PFSK-1 (cell line): ENCODE results near the gene RRP1. TPM values are rescaled to one million over a fixed set of nuclear protein-coding genes. Genes with fewer than 3 reads are reported as not detected.

Experiments
- FOXP2 ChIP-seq: optimal IDR thresholded peaks from 2 replicates; pipeline ENCODE3; 2011; ENCODE audit warnings: borderline replicate concordance, control low read depth, inconsistent platforms; ENCODE audit not compliant: insufficient read depth; ENCODE audit errors: extremely low read length, extremely low read depth
- POLR2AphosphoS5 ChIP-seq: IDR thresholded peaks from 2 replicates; pipeline ENCODE4 v1.6.1; 2012; ENCODE audit warnings: low read depth, mild to moderate bottlenecking, control low read depth, low read length, moderate library complexity
- REST ChIP-seq, 2 experiments: IDR thresholded peaks; 2 replicates each; pipeline versions ENCODE4 v1.6.1 to v1.8.0; 2011 to 2012; ENCODE audit warnings: low read depth in 2 of 2, low read length in 2 of 2, control low read depth in 1 of 2, inconsistent platforms in 1 of 2, mild to moderate bottlenecking in 1 of 2, moderate library complexity in 1 of 2; ENCODE audit not compliant: insufficient read depth in 1 of 2
- SIN3A ChIP-seq: IDR thresholded peaks from 2 replicates; pipeline ENCODE4 v1.6.1; 2012; ENCODE audit warnings: mild to moderate bottlenecking, low read length, moderate library complexity, borderline replicate concordance; ENCODE audit not compliant: insufficient read depth
- TAF1 ChIP-seq: IDR thresholded peaks from 2 replicates; pipeline ENCODE4 v1.6.1; 2012; ENCODE audit warnings: low read length, control low read depth, borderline replicate concordance; ENCODE audit not compliant: insufficient read depth
- polyA plus RNA-seq: library from polyadenylated mRNA; unstranded; fragments of >200 nt; gene quantifications from one replicate; pipeline ENCODE4 v1.2.1, GENCODE V29; 2012; ENCODE audit warnings: low read depth, missing spikeins; ENCODE audit not compliant: insufficient read length

The RRP1 gene
- 131 TPM for polyA plus RNA-seq

- TF ChIP-seq SIN3A (0 out of 2 replicates have a peak, but pooled peaks have one; percentile 66), TAF1 (no peak), POLR2AphosphoS5 (peak; percentile 89), REST (IDR thresholded peaks at IDR 0.05; ENCODE audit: insufficient read depth in 1 of 2, low read depth in 2 of 2, low read length in 2 of 2) (0 out of 4 replicates have a peak, but pooled peaks have one; percentile 4 to 25), FOXP2 (no peak)
These were observed at the start of gene RRP1 for GRCh38 chr21:43789276-43790009. Gene RRP1, plus strand, starts transcription at chr21:43789577. Its CDS starts 53 bp downstream, at chr21:43789630.

- no peak for TF ChIP-seq REST (IDR thresholded peaks at IDR 0.05; ENCODE audit: insufficient read depth in 1 of 2, low read depth in 2 of 2, low read length in 2 of 2)
- TF ChIP-seq FOXP2 = no peak
- TF ChIP-seq POLR2AphosphoS5 = no peak
- no peak for TF ChIP-seq SIN3A
- no peak for TF ChIP-seq TAF1
These were observed 49.5 kb upstream of the RRP1 start for GRCh38 chr21:43739621-43740435.

- no peak for TF ChIP-seq REST (IDR thresholded peaks at IDR 0.05; ENCODE audit: insufficient read depth in 1 of 2, low read depth in 2 of 2, low read length in 2 of 2)
- TF ChIP-seq SIN3A = no peak
- no peak for TF ChIP-seq TAF1
- no peak for TF ChIP-seq FOXP2
- TF ChIP-seq POLR2AphosphoS5 = no peak
These were observed 48.8 kb upstream of the RRP1 start for GRCh38 chr21:43740497-43741156.

- no peak for TF ChIP-seq SIN3A
- TF ChIP-seq POLR2AphosphoS5 = no peak
- TF ChIP-seq REST (IDR thresholded peaks at IDR 0.05; ENCODE audit: insufficient read depth in 1 of 2, low read depth in 2 of 2, low read length in 2 of 2) = no peak
- TF ChIP-seq FOXP2 = no peak
- TF ChIP-seq TAF1 = no peak
These were observed 47.8 kb upstream of the RRP1 start for GRCh38 chr21:43741423-43742096.
